HepG2 (cell line): ENCODE results near the gene PRICKLE3. TPM values are rescaled to one million over a fixed set of nuclear protein-coding genes. Genes with fewer than 3 reads are reported as not detected.

Experiments used
- ATAC-seq: fragments of 200-7000 bp; cut with Tn5 transposase; 3 replicates; pipeline ENCODE4 v1.9.1; 2020; ENCODE audit warnings: mild to moderate bottlenecking, moderate library complexity
- BruUV-seq: library from RNA; stranded (reverse); fragments of 400-500 nt; replicated peaks from 2 replicates; lab custom pipeline; 2021; lab: Mats Ljungman, UMichigan
- CTCF ChIA-PET: fragments of 300-600 bp; formaldehyde crosslinking; extraction: SDS; loops from one replicate; lab custom pipeline; 2021; ENCODE audit warnings: low total read pairs, inconsistent platforms, low intra/inter-chr PET ratio; lab: Yijun Ruan, JAX
- POLR2A ChIA-PET: fragments of 350-600 bp; sonication (Branson Sonifier 250); formaldehyde crosslinking; loops from one replicate; lab custom pipeline; 2020; ENCODE audit warnings: antibody characterized with exemption, inconsistent platforms; lab: Yijun Ruan, JAX
- DNase-seq: peaks from one replicate; pipeline ENCODE4 v3.0.0-alpha.2; 2015; ENCODE audit warnings: low spot score
- FAIRE-seq: peaks from 3 replicates; lab custom pipeline; 2011; peaks lifted over from hg19 to GRCh38; lab: Jason Lieb, UNC
- H2AFZ ChIP-seq: one replicate; pipeline ENCODE4 v1.6.1; 2011; ENCODE audit warnings: low read length, inconsistent platforms
- H3K27ac ChIP-seq: fragments of 300-600 bp; 3 replicates; pipeline ENCODE4 v1.8.0; 2011; ENCODE audit warnings: mixed run types, mild to moderate bottlenecking, mixed read lengths, low read length, inconsistent platforms; ENCODE audit not compliant: insufficient read depth; ENCODE audit errors: extremely low read length
- H3K27me3 ChIP-seq, 2 experiments: fragments of 200-600 bp in 1 of 2; 2 replicates in 1 of 2; 3 replicates in 1 of 2; pipeline versions ENCODE4 v1.6.0 to v1.8.0; 2011; ENCODE audit warnings: low read length in 2 of 2, mild to moderate bottlenecking in 2 of 2, moderate library complexity in 2 of 2, inconsistent platforms in 1 of 2; ENCODE audit not compliant: insufficient read depth in 2 of 2, control insufficient read depth in 1 of 2
- H3K36me3 ChIP-seq, 2 experiments: fragments of 200-600 bp in 1 of 2; replicated peaks in 1 of 2; 2 replicates in 1 of 2; 3 replicates in 1 of 2; pipeline versions ENCODE4 v1.5.1 to v1.8.0; 2011; ENCODE audit warnings: low read length in 2 of 2, inconsistent platforms in 1 of 2; ENCODE audit not compliant: insufficient read depth in 2 of 2, control insufficient read depth in 1 of 2
- H3K4me1 ChIP-seq: 2 replicates; pipeline ENCODE4 v1.5.1; 2012; ENCODE audit warnings: low read length, inconsistent platforms; ENCODE audit not compliant: insufficient read depth
- H3K4me2 ChIP-seq: 2 replicates; pipeline ENCODE4 v1.6.0; 2011; ENCODE audit warnings: low read depth, low read length, inconsistent platforms
- H3K4me3 ChIP-seq, 3 experiments: fragments of 200-600 bp in 1 of 3; sonication (generic), shearing (Covaris generic) in 1 of 3; replicated peaks in 1 of 3; 2 replicates each; pipeline ENCODE4 v1.5.1; 2011 to 2016; ENCODE audit warnings: low read length in 3 of 3, inconsistent platforms in 2 of 3, low read depth in 2 of 3, mild to moderate bottlenecking in 2 of 3, control low read depth in 1 of 3, mixed read lengths in 1 of 3; ENCODE audit not compliant: insufficient read depth in 1 of 3
- H3K79me2 ChIP-seq: one replicate; pipeline ENCODE4 v1.6.1; 2011; ENCODE audit warnings: low read length, inconsistent platforms; ENCODE audit not compliant: insufficient read depth
- H3K9ac ChIP-seq: 2 replicates; pipeline ENCODE4 v1.6.0; 2011; ENCODE audit warnings: mild to moderate bottlenecking, low read depth, low read length, inconsistent platforms; ENCODE audit not compliant: insufficient read depth
- H3K9me3 ChIP-seq: 2 replicates; pipeline ENCODE4 v1.5.1; 2012; ENCODE audit warnings: mild to moderate bottlenecking, low read length
- H4K20me1 ChIP-seq: 2 replicates; pipeline ENCODE4 v1.6.0; 2011; ENCODE audit warnings: inconsistent platforms, mild to moderate bottlenecking, low read length, moderate library complexity; ENCODE audit not compliant: insufficient read depth
- KDM3A ChIP-seq: IDR thresholded peaks from 2 replicates; pipeline ENCODE4 v1.6.1; 2018; ENCODE audit warnings: low read depth, missing compliant biosample characterization
- PAWR ChIP-seq: sonication (generic); formaldehyde crosslinking; IDR thresholded peaks from 2 replicates; pipeline ENCODE4 v1.4.0; 2020; ENCODE audit warnings: missing genetic modification reagents, mild to moderate bottlenecking, borderline replicate concordance
- PTBP1 ChIP-seq: fragments of 200-400 bp; formaldehyde crosslinking; IDR thresholded peaks from 2 replicates; pipeline ENCODE4 v1.6.1; 2018; ENCODE audit warnings: low read length, low read depth; ENCODE audit not compliant: poor library complexity, severe bottlenecking
- RFX3 ChIP-seq: IDR thresholded peaks from 2 replicates; pipeline ENCODE4 v1.6.1; 2016; ENCODE audit warnings: missing biosample characterization, missing genetic modification reagents
- RNF2 ChIP-seq: fragments of 450-650 bp; conservative IDR thresholded peaks from 2 replicates; pipeline ENCODE4 v1.6.1; 2016; ENCODE audit warnings: low read depth
- ZNF10 ChIP-seq: sonication (generic); formaldehyde crosslinking; IDR thresholded peaks from 2 replicates; pipeline ENCODE4 v1.4.0; 2020; ENCODE audit warnings: mild to moderate bottlenecking, low read depth, missing genetic modification reagents, borderline replicate concordance
- WGBS: methylation state at CpG from one replicate; pipeline ENCODE4 v1.1.6; 2017; ENCODE audit warnings: low lambda C conversion rate; 5-methylcytosine and 5-hydroxymethylcytosine counted together
- in situ Hi-C: cut with HindIII; loops from 2 replicates; pipeline ENCODE4 v1.10.0; 2017; ENCODE audit warnings: low pct_unique_long_range_greater_than_20kb; ENCODE audit not compliant: extremely low pct_ligation_motif_present
- intact Hi-C: fragments of 100-400 bp; cut with micrococcal nuclease; formaldehyde crosslinking; loops from one replicate; pipeline ENCODE4 v1.10.0; 2022; ENCODE audit not compliant: unreplicated experiment
- polyA plus RNA-seq, 8 experiments: library from polyadenylated mRNA; depleted of rRNA in 3 of 8; stranded (reverse) in 7 of 8; unstranded in 1 of 8; fragments of >200 nt; fragmentation: Illumina TruSeq in 4 of 8; extraction: Trizol in 4 of 8; gene quantifications; 2 replicates each; pipeline versions ENCODE4 v1.2.1 to v1.2.3, GENCODE V29; 2011 to 2016; ENCODE audit warnings: low read depth in 4 of 8, missing spikeins in 1 of 8, mixed read lengths in 1 of 8; ENCODE audit not compliant: insufficient read depth in 1 of 8
- total RNA-seq, 5 experiments: library from RNA; depleted of rRNA; stranded (reverse); fragments of >200 nt; fragmentation: Illumina TruSeq; extraction: Trizol; gene quantifications; 2 replicates each; pipeline ENCODE4 v1.2.3, GENCODE V29; 2016; ENCODE audit warnings: low read depth in 1 of 5
- TF ChIP-seq, protein P1 (sequence below): IDR thresholded peaks from 2 replicates; pipeline ENCODE4 v1.6.1; 2016; ENCODE audit warnings: missing compliant biosample characterization, missing genetic modification reagents, borderline replicate concordance
- TF ChIP-seq, protein P2 (sequence below): sonication (generic); formaldehyde crosslinking; conservative IDR thresholded peaks from 2 replicates; pipeline ENCODE4 v1.8.0; 2022; ENCODE audit warnings: missing genetic modification reagents
- TF ChIP-seq, protein P3 (sequence below): sonication (generic); formaldehyde crosslinking; IDR thresholded peaks from 2 replicates; pipeline ENCODE4 v1.4.0; 2020; ENCODE audit warnings: missing genetic modification reagents, borderline replicate concordance
- TF ChIP-seq, protein P4 (sequence below): sonication (generic); formaldehyde crosslinking; IDR thresholded peaks from 2 replicates; pipeline ENCODE4 v1.8.0; 2022; ENCODE audit warnings: mild to moderate bottlenecking, missing genetic modification reagents, moderate library complexity
- TF ChIP-seq, protein P5 (sequence below): IDR thresholded peaks from 2 replicates; pipeline ENCODE4 v1.6.1; 2016

Gene PRICKLE3
- total and polyA plus RNA-seq, 2 of the 13 experiments (the other 11 are each of a cell fraction or from before 2014, with no cell fraction given) = 2.6 TPM

DNA sequence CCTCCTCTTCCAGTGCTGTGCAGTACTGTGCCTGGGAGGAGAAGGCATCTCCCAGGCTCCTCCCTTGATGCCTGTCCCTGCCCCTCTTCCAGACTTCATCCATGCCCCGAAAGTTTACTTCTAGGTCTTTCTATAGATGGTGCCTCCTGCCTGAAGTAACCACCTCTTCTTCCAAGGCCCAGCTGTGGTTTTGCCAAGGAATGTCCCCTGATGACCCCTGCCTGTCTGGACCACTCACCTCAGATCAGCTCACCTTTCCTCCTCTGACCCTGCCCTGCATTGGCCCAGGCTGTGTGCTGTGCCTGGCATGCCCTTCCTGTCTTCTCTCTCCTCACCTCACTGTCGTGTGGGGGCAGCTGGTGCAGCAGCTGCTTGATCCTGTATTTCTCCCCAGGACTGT, 6.8 kb downstream of the PRICKLE3 start:
- FAIRE-seq = no peak
- DNase-seq = no peak
- Histone ChIP-seq H3K27me3 (no peaks in the 10 kb centered on the region), H3K9me3 (no peaks in the 10 kb centered on the region), H3K9ac (no peak overlapping the region), H3K4me3 (no peak overlapping the region), H4K20me1 (no peaks in the 10 kb centered on the region), H3K4me2 (no peak overlapping the region), H3K4me1 (no peaks in the 10 kb centered on the region), H2AFZ (no peak overlapping the region), H3K79me2 (no peaks in the 10 kb centered on the region), H3K27ac (no peak overlapping the region), H3K36me3 (peaks cover 0 to 2% of the 10 kb centered on the region in 2 experiments; a peak in 2 of 5 replicates)
- ChIA-PET POLR2A (interaction anchor here (2.3 kb wide), 1 partner anchor 12 kb away, joined by 8 read pairs; no protein-coding TSS in a partner anchor), CTCF (no interaction called here)
- ATAC-seq = no peak
- WGBS = 100% methylated on average over 1 of the region's 2 CpGs
- intact Hi-C loops = no loop called here
- BruUV-seq = no TSS peak
- in situ Hi-C loops = no loop called here
- TF ChIP-seq ZNF10 (CRISPR knock-in tag) (no peak), PTBP1 (no peak), RNF2 (no peak), KDM3A (no peak), RFX3 (CRISPR knock-in tag) (no peak), PAWR (CRISPR knock-in tag) (no peak)
- TF ChIP-seq, protein P1, sequence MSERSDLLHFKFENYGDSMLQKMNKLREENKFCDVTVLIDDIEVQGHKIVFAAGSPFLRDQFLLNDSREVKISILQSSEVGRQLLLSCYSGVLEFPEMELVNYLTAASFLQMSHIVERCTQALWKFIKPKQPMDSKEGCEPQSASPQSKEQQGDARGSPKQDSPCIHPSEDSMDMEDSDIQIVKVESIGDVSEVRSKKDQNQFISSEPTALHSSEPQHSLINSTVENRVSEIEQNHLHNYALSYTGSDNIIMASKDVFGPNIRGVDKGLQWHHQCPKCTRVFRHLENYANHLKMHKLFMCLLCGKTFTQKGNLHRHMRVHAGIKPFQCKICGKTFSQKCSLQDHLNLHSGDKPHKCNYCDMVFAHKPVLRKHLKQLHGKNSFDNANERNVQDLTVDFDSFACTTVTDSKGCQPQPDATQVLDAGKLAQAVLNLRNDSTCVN (CRISPR knock-in tag) = no peak
- TF ChIP-seq, protein P2, sequence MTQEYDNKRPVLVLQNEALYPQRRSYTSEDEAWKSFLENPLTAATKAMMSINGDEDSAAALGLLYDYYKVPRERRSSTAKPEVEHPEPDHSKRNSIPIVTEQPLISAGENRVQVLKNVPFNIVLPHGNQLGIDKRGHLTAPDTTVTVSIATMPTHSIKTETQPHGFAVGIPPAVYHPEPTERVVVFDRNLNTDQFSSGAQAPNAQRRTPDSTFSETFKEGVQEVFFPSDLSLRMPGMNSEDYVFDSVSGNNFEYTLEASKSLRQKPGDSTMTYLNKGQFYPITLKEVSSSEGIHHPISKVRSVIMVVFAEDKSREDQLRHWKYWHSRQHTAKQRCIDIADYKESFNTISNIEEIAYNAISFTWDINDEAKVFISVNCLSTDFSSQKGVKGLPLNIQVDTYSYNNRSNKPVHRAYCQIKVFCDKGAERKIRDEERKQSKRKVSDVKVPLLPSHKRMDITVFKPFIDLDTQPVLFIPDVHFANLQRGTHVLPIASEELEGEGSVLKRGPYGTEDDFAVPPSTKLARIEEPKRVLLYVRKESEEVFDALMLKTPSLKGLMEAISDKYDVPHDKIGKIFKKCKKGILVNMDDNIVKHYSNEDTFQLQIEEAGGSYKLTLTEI (CRISPR knock-in tag) = no peak
- TF ChIP-seq, protein P3, sequence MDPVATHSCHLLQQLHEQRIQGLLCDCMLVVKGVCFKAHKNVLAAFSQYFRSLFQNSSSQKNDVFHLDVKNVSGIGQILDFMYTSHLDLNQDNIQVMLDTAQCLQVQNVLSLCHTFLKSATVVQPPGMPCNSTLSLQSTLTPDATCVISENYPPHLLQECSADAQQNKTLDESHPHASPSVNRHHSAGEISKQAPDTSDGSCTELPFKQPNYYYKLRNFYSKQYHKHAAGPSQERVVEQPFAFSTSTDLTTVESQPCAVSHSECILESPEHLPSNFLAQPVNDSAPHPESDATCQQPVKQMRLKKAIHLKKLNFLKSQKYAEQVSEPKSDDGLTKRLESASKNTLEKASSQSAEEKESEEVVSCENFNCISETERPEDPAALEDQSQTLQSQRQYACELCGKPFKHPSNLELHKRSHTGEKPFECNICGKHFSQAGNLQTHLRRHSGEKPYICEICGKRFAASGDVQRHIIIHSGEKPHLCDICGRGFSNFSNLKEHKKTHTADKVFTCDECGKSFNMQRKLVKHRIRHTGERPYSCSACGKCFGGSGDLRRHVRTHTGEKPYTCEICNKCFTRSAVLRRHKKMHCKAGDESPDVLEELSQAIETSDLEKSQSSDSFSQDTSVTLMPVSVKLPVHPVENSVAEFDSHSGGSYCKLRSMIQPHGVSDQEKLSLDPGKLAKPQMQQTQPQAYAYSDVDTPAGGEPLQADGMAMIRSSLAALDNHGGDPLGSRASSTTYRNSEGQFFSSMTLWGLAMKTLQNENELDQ (CRISPR knock-in tag) = no peak
- TF ChIP-seq, protein P4, sequence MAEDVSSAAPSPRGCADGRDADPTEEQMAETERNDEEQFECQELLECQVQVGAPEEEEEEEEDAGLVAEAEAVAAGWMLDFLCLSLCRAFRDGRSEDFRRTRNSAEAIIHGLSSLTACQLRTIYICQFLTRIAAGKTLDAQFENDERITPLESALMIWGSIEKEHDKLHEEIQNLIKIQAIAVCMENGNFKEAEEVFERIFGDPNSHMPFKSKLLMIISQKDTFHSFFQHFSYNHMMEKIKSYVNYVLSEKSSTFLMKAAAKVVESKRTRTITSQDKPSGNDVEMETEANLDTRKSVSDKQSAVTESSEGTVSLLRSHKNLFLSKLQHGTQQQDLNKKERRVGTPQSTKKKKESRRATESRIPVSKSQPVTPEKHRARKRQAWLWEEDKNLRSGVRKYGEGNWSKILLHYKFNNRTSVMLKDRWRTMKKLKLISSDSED (CRISPR knock-in tag) = no peak
- TF ChIP-seq, protein P5, sequence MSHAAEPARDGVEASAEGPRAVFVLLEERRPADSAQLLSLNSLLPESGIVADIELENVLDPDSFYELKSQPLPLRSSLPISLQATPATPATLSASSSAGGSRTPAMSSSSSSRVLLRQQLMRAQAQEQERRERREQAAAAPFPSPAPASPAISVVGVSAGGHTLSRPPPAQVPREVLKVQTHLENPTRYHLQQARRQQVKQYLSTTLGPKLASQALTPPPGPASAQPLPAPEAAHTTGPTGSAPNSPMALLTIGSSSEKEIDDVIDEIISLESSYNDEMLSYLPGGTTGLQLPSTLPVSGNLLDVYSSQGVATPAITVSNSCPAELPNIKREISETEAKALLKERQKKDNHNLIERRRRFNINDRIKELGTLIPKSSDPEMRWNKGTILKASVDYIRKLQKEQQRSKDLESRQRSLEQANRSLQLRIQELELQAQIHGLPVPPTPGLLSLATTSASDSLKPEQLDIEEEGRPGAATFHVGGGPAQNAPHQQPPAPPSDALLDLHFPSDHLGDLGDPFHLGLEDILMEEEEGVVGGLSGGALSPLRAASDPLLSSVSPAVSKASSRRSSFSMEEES (CRISPR knock-in tag) = no peak
